ENCODE measurements around the gene MAP1B.

The MAP1B gene

DNA sequence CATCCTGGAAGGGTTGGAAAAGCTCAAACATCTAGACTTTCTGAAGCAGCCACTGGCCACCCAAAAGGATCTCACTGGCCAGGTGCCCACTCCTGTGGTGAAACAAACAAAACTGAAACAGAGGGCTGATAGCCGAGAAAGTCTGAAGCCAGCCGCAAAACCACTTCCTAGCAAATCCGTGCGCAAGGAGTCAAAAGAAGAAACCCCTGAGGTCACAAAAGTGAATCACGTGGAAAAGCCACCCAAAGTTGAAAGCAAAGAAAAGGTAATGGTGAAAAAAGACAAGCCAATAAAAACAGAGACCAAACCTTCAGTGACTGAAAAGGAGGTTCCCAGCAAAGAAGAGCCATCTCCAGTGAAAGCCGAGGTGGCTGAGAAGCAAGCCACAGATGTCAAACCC, 87.6 kb downstream of the MAP1B start:
- DNase-seq (ENCODE audit: low read depth): no peak

DNA sequence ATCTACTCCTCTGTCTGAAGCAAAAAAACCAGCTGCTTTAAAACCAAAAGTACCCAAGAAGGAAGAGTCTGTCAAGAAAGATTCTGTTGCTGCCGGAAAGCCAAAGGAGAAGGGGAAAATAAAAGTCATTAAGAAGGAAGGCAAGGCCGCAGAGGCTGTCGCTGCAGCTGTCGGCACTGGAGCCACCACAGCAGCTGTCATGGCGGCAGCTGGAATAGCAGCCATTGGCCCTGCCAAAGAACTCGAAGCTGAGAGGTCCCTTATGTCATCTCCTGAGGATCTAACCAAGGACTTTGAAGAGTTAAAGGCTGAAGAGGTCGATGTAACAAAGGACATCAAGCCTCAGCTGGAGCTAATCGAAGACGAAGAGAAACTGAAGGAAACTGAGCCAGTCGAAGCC, 88.3 kb downstream of the MAP1B start:
- DNase-seq (ENCODE audit: low read depth): no peak

DNA sequence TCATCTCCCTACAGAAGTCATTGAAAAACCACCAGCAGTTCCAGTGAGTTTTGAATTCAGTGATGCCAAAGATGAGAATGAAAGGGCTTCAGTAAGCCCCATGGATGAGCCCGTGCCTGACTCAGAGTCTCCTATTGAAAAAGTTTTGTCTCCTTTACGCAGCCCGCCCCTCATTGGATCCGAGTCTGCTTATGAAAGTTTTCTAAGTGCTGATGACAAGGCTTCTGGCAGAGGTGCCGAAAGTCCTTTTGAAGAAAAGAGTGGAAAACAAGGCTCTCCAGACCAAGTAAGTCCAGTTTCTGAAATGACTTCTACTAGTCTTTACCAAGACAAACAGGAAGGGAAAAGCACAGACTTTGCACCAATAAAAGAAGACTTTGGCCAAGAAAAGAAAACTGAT, 90.1 kb downstream of the MAP1B start:
- DNase-seq (ENCODE audit: low read depth): no peak

DNA sequence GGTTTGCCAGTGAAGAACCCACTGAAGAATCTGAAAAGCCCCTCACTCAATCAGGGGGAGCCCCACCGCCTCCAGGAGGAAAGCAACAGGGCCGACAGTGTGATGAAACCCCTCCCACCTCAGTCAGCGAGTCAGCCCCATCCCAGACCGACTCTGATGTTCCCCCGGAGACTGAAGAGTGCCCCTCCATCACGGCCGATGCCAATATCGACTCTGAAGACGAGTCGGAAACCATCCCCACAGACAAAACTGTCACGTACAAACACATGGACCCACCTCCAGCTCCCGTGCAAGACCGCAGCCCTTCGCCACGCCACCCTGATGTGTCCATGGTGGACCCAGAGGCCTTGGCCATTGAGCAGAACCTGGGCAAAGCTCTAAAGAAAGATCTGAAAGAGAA, 92.4 kb downstream of the MAP1B start:
- DNase-seq (ENCODE audit: low read depth): no peak

DNA sequence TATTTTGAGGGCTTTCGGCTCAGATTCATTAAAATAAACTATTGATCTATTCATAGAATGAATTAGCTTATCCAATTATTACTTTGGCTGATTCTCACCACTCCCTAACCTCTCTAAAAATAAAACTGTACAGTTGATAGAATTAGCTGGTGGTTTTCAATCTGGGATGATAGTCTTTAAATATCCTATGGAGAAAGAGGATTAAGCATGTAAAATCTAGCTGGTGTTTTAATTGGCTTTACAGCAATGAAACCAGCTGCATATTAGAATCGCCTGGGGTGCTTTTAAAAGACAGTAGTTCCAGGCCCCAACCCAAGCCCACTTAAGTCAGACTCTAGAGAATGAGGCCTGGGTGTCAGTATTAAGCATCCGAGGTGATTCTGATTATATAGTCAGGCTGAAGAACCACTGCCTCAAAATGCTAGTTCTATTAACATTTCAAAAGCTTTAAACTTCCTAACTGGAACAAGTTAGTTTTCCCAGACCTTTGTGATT, 95.1 kb downstream of the MAP1B start:
- DNase-seq (ENCODE audit: low read depth): no peak

DNA sequence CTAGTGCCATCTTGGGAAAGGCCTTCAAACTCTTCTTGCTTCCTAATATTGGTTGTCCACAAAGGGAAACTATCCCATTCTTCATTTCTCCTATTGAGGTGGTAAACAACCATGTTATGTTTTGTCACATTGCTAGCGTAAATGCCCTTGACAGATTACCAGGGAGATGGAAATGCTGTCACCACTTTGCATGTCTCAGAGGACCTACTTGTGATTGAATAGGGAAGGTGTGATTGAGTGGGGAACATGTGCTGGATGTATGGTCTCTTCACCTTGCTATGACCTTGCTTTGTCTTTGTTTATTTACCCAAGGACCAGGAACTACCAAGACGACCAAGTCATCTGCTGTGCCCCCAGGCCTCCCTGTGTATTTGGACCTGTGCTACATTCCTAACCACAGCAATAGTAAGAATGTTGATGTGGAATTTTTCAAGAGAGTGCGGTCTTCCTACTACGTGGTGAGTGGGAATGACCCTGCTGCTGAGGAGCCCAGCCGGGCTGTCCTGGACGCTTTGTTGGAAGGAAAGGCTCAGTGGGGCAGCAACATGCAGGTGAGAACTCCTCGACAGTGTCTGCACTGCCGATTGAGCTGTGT, 96.1 kb downstream of the MAP1B start:
- DNase-seq (ENCODE audit: low read depth): no peak

DNA sequence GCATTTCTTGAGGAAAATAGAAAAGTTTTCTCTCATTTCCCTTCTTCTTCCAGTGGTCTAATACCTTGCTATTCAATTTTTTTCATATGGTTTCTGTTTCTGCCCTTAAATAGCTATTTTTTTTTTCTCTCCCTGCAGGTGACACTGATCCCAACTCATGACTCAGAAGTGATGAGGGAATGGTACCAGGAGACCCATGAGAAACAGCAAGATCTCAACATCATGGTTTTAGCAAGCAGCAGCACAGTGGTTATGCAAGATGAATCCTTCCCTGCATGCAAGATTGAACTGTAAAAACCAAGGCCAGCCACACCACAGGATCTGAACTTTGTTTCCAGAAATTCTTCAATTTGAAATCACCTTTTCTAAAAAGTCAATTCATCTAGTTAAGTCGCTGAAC, 97.7 kb downstream of the MAP1B start:
- no peak for DNase-seq (ENCODE audit: low read depth)

DNA sequence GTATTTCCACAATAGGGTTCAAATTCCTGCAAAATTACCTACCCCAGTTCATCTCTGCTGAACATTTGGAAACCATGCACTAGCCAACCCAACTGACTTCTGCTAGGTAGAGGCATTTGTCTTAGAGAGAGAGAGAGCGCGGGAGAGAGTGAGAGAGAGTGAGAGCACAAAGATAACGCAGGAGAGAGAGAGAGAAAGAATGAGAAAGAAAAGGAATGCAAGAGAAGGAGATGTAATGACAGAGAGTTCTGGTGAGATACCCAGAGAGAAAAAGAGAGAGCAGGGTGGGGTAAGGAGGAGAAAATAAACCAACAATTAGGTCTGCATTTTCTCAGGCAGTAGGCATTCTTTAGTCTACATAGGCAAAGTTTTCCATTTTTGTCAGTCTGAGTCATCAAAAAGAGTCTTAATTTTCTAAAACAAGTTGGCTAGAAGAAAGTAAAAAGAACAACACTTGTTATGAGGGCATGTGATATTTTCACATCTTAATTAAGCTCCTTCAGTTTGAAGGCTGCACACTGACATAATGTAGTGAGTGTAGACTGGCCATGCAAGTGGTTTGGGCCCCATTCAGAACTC, 98.2 kb downstream of the MAP1B start:
- no peak for DNase-seq (ENCODE audit: low read depth)

DNA sequence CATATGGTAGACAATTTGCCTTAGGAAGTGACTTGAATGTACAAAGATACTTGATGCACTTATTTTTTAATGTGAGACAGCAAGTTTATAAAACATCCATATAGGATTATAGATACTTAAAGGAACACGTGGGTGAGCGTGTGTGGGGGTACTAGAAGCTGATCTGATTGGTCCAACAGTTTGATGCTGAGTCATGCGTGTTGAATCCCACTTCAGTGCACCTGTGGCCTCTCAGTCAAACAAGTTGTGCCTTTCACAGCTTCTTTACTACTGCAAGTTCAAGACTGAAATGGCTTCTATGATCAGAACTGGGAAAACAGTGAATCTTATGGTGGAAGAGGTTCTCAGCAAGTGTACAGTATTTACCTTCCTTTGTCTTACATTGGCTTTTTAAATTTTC, 98.9 kb downstream of the MAP1B start:
- DNase-seq (ENCODE audit: low read depth): no peak

DNA sequence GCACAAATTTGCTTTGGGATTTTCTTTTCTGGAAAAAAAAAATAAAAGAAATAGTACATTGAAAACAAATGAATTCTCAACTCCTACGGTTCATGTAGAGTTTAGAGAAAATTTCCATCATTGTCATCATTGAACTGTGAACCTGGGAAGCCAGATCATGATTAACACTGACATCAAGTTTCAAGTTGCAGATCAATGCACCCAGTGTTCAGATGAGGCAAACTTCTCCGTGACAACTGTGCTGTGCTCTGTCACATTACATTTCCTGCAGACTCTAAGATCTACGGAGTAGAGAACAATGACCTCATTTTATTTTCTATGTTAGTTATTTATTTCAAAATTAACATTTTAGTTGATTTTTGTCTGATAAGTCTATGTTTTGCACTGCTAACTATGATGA, 99.7 kb downstream of the MAP1B start:
- DNase-seq (ENCODE audit: low read depth): no peak

DNA sequence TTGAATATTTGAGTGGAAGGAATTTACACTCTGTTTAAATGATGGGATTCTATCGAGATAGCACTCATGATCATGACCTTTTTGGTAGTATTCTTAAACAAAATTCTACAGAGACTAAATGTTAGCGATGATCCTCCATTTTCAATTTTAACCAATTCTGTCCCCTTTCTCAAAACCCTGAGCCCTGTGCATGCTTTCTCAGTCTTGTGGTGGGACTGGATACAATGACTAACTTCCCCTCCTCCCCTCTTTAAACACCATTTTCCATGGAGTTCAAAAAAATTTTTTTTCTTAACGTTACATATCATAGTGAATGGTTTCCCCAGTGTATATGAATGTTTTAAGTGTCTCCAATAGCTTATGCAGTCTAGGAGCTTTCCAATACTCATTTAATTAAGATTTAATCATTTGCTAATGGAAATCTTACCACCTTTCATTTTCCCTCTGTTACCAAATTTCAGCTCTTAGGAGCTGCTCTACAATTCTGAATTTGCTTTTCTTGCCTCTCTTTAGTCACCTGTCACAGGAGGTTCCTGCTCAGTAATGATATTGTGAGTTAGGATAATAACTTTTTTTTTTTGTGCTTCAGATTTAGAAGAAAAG, 101.2 kb downstream of the MAP1B start:
- no peak for DNase-seq (ENCODE audit: low read depth)

DNA sequence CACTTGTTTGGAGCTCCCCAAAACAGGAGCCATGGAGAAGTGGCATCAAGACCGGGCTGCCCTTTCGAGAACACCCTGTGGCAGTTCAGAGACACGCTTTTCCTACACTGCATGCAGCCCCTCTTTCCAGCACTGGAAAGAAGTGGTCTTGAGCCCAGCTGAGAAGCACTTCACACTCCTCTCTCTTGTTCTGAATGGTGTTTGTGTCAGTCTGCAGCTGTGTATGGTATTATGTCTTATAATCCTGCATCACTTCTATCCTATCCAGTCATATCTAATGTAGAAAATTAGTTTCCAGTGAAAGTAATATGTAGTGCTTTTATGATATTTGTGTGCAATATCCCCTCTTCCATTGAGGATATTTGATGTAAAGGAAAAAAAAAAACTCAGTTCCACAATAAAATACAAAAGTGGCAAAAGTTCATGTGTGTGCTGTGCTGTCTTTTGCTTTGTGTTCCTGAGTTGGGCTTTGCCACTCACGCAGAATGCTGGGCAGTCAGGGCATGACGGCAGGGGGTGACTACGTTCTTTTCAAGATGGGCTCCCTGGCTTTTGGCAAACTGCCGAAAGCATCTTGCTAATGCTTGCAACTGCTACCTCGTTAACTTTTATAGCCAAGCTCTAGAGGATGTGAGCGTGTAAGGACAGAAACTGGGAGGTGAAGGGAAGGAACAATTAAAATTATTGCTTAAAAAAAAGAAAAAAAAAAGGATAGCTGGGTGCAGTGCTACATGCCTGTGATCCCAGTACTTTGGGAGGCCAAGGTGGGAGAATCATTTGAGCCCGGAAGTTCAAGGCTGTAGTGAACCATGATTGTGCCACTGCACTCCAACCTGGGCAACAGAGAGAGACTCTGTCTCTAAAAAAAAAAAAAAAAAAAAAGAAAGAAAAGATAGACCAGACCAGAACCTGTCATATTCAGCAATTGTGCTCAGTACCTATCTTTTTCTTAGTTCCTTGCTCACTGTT, 102.2 kb downstream of the MAP1B start:
- DNase-seq (ENCODE audit: low read depth): no peak

DNA sequence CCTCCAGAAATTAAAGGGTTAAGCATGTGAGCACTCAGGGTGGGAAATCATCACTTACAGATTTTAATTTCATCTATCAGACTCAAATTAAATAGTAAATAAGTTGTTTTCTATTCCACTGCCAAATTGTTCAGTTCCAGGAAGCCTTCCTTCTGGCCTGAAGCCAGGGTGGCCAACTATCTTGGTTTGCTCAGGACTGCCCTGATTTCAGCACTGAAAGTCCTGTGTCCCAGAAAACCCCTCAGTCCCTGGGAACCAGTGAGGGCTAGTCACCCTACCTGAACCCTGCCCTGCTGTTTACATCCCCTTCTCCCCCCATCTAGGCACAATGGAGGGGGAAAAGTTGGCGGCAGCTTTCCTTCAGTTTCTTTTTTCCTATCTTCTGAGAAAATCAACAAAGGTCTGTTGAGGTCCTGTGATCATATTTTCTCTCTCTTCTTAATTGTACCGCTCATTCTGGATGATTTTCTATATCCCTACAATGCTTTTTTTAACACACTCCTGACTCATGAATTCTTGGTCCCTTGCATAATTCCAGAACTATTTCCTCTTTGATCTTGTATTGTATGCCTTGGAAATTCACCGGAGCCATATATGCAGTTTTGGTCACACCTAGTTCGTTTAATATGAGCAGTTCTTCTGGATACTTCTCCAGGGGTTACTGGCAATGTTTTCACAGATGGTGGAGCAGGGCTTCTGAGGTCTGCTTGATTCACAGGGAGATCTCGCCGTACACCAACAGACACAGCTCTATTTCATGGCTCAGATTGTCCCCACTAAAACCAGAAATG, 103.8 kb downstream of the MAP1B start:
- DNase-seq (ENCODE audit: low read depth): no peak

DNA sequence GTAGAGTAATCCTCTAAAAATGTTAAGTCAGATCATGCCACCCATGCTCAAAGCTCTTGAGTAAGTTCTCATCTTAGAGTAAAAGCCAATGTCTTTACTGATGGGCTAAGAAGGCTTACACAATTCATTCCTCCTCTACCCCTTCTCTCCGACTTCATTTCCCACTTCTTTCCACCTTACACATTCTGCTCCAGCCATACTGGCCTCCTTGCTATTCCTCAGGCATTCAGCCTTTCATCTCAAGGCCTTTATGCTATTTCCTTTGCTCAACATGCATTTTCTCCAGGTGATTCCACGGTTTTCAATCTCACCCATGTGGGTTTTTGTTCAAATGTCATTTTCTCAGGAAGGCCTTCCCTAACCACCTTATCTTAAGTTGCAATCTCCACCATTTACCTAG, 104.9 kb downstream of the MAP1B start:
- DNase-seq (ENCODE audit: low read depth): no peak

DNA sequence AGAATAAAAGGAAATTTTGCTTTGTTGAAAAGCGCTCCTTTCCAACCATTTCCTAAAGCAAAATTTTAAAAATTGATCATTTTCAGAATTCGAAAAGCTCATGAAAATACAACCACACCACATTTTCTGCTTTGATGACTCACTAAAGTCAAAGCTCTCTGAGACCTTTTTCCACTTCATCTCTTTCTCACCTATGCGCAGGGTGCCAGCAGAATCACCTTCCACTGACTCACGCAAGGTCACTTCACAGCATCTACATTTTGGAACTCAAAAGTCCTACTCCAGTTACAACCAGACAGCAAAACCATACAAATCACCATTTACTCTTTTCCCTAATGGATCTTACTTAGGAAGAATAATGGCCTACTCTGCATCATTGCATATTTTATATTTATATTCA, 106.2 kb downstream of the MAP1B start:
- no peak for DNase-seq (ENCODE audit: low read depth)

DNA sequence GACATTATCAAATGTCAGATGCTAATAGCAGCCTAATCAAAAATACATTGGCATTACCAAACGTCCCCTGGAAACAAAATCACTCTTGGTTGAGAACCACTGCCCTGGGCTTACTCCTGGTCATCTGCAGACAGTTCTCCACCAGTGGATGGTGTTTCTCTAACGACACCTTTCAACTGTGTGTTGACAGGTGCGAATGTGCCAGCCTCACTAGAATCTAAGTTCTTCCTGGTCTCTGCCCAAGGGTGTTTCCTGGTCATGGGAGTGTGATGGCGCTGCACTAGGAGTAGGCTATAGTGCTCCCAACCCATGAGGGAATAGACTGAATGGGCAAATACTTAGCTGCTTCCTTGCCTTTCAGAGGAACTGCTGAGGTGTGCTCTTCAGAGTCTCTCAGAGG, 106.9 kb downstream of the MAP1B start:
- no peak for DNase-seq (ENCODE audit: low read depth)

DNA sequence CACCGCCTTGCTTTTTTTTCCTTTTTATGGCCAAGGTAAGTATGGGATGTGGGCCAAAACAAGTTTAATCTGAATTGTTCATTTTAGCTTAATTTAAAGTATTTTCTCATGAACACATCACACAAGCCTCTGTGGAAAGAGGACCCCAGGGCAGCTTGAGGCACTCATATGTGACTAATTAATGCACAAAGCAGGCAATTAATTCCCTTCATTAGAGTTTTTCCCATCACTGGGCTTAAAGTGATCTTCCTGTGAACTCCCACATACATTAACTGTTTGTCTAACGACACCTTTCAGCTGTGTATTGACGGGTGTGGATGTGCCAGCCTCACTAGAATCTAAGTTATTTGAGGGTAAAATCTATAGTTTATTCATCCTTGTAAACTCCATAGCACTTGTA, 109.5 kb downstream of the MAP1B start:
- DNase-seq (ENCODE audit: low read depth): no peak

DNA sequence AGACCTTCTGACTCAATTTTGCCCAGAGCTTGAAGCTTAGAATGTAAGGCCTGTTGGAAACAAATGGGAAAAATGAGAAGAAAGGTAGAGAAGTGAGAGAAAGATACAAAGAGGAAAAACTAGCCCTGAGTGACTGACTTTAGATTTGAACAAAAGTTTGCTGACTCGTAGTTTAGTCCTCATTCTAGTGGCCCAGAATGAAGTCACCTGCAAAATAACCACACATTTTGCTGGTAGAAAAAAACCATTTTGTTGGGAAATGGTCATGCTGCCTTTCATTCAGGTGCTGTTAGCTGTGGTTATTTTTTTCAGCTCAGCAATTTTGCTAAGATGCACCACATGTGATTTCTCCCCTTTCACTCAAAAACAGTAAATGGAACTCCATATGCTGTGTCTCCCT, 113.8 kb downstream of the MAP1B start:
- no peak for DNase-seq (ENCODE audit: low read depth)

DNA sequence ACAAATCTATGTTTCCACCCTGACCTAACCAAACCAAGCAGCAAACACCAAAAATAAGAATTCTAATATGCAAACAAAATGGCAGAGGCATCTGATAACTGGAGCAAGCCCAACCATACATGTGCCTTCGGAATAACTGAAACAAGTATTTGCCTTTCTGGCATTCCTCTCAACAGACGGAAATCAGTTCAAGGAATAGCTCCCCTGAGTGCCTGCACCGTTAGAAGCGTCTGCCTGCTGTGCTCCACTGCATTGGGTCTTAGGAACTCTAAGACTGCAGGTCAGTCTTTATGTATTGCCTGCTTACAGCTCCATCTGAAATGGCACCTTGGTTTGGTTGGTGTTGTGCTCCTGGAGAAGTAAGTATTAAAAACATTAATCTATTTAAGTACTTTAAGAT, 114.3 kb downstream of the MAP1B start:
- no peak for DNase-seq (ENCODE audit: low read depth)

DNA sequence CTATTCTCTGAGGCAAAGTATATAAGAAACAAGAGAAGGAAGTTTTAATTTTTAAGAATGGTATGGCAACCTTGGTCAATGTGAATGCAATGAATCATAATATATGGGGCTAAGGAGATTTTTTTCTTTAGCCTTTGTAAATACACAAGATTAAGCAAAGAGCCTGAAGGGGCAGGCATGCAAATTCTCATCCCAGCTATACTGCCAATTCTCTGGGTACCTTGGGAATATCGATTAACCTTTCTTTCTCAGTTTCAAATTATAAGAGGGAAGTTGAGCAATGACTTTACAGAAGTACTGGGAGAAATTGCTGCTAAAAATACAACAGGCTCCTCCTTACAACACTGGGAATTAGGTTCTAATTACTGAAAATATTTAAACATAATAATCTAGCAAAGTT, 115.2 kb downstream of the MAP1B start:
- no peak for DNase-seq (ENCODE audit: low read depth)

DNA sequence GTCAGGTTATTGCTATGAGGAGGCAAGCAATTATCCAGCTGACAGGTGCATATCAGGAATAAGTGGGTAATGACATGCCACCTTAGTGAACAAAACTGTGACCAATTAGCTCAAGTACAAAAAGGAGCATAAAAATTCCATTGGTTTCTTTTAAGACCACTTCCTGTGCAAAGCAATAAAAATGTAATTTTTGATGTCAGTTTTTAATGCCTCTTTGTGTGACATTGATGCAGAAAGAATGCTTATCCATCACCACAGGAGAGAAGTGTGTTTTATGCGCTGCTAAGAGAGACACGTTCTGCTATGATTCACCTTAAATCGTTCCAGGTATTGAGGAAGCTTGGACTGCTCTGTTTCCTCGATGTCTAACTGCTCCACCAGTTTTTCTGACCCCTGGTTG, 116.1 kb downstream of the MAP1B start:
- no peak for DNase-seq (ENCODE audit: low read depth)

DNA sequence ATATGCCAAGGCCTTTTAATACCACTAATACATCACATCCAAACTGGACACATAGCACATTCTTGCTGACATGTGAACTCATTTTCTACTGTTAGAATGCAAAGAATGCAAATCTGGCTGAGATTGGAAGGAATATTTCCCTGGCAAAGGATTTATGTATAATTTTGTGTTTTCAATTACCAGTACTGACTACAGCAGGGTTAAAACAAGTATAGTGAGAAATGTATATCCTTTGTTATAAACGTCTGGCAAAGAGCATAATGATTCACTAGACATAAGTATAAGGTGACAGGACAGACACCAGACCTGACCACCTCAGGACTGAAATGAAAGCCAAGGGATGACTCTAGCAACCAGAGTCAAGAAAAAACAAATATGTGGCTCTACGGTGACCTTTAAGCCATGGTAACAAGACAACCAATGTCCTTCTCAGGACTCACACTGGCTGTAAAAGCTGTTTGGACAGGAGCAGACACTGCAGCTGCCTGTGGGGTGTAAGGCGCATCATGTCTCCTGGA, 117.7 kb downstream of the MAP1B start:
- no peak for DNase-seq (ENCODE audit: low read depth)
